ENCODE measurements around the gene PPP2R5C.
"Not testable (repeated sequence)": the region's sequence is repeated elsewhere in the genome, so short reads cannot be mapped to it uniquely, and the experiment has no call there.

The PPP2R5C gene

DNA sequence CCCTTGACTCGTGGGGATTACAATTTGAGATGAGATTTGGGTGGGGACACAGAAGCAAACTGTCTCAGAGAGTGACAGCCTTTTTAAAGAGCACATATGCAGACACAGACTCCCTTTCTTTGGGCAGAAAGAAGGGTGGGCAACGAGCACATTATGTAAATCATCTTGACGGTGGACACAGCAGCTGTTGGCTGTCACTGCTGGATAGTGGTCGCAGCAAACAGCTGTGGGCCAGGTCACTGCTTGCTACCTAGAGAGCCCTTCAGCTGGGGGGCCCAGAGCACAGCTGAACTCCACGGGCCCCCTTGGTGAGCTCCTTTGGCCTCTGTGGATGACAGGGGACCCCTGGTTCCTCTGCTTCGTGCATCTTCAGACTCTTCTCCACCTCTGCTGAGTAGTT, 23.1 kb downstream of the PPP2R5C start:
- Histone ChIP-seq H3K36me3 (ENCODE audit: insufficient read depth, low read length) (no peaks in the 10 kb centered on the region), H3K9me3 (ENCODE audit: low read length) (no peaks in the 10 kb centered on the region), H3K4me1 (ENCODE audit: insufficient read depth, low read length) (peaks cover 2% of the 10 kb centered on the region), H2AFZ (ENCODE audit: low read depth, low read length) (no peak overlapping the region), H3K27me3 (ENCODE audit: insufficient read depth, low read length) (peaks cover 7% of the 10 kb centered on the region), H3K4me3 (ENCODE audit: low read length) (no peak overlapping the region)

DNA sequence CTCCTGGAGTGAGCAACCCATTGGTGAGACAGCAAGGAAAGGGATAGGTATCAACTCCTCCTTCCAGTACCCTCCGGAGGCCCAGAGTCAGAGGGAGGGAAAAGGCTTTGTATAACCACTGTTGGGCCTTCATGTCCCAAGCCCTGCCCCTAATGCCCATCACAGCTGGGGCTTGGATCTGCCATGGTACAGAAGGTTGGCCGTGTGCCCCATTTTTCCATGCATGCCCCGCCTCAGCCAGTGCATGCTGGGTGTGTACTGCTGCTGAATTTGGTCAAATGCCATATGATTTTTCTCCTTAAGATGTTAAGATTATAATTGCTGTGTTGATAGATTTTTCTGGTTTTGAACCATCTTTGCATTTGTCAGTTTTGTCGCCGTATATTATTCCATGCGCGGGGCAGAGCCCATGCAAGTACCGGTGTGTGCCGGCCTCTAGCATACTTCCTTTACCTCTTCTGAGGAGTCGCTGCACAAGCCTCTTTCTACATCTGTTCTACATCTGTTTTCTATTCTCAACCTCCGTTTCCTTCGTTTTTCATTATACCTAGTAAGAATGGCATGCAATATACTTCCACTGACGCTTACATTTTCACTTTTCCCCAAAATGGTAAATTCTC, 26.6 kb downstream of the PPP2R5C start:
- no peaks in the 10 kb centered on the region for H3K4me1 ChIP-seq (ENCODE audit: insufficient read depth, low read length)
- no peak overlapping the region for H2AFZ ChIP-seq (ENCODE audit: low read depth, low read length)
- H3K27me3 ChIP-seq (ENCODE audit: insufficient read depth, low read length): no peaks in the 10 kb centered on the region
- H3K36me3 ChIP-seq (ENCODE audit: insufficient read depth, low read length): no peaks in the 10 kb centered on the region
- no peaks in the 10 kb centered on the region for H3K9me3 ChIP-seq (ENCODE audit: low read length)
- H3K4me3 ChIP-seq (ENCODE audit: low read length): no peak overlapping the region

DNA sequence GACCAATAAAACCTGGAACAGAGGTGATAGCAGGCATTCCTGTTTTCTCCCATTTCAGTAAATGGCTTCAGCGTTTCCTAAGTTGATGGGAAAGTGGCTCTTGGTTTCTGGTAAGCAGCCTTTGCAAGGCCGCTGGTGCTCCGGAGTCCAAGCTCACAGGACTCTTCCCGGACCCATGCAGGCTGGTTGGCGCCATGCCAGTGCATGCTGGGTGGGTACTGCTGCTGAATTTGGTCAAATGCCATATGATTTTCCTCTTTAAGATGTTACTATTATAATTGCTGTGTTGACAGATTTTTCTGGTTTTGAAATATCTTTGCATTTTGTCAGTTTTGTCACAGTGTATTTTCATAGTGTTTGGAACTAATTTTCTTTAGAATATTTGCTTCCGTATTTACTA, 27.7 kb downstream of the PPP2R5C start:
- Histone ChIP-seq H3K9me3 (ENCODE audit: low read length) (peaks cover 3% of the 10 kb centered on the region), H3K36me3 (ENCODE audit: insufficient read depth, low read length) (no peaks in the 10 kb centered on the region), H3K27me3 (ENCODE audit: insufficient read depth, low read length) (no peaks in the 10 kb centered on the region), H3K4me1 (ENCODE audit: insufficient read depth, low read length) (no peaks in the 10 kb centered on the region), H3K4me3 (ENCODE audit: low read length) (no peak overlapping the region), H2AFZ (ENCODE audit: low read depth, low read length) (no peak overlapping the region)

DNA sequence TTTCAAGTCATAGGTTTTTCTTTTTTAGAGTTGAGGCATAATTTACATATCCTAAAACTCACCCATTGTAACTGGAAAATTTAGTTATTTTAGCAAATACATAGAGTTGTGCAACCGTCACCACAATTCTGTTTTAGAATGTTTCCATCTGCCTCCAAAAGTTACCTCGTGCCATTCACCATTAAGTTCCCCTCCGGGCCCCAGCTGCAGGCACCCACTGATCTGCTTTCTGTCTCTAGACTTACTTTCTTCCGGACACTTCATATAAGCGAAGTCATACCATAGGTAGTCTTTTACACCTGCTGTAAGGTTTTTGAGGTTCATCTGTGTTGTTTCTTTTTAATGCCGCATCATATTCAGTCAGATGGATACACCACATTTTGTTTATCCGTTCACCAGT, 28.7 kb downstream of the PPP2R5C start:
- Histone ChIP-seq H2AFZ (ENCODE audit: low read depth, low read length) (no peak overlapping the region), H3K4me3 (ENCODE audit: low read length) (no peak overlapping the region), H3K36me3 (ENCODE audit: insufficient read depth, low read length) (no peaks in the 10 kb centered on the region), H3K27me3 (ENCODE audit: insufficient read depth, low read length) (no peaks in the 10 kb centered on the region), H3K9me3 (ENCODE audit: low read length) (peaks cover 3% of the 10 kb centered on the region), H3K4me1 (ENCODE audit: insufficient read depth, low read length) (no peaks in the 10 kb centered on the region)

DNA sequence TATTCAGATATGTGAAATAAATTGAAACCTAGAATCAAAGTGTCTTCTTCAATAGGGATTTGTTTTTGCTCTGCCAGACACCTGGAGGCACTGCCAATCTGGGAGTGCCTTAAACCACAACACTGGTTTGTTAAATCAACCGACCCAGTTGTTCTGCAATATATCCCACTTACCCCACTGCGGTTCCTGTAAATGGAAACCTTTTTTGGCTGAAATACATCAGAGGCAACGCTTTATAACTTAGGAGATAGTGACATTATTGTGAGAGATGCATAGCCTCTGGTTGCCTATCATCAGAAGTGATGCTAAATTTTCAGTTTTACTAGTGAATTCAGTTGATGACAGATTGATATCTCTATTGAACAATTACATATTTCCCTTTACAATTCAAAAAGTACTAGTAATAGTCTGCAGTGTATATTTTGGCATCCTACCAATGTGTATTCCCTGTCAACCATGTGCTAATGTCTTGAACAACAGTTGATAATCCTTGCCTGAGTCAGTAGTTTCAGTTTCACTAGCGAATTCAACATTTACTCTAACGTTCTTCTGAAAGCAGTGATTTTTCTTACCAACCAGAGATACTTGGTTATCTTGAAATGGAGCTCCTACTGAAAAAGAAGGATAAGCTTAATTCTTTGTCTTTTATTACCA, 30.5 kb downstream of the PPP2R5C start:
- no peak overlapping the region for H3K4me3 ChIP-seq (ENCODE audit: low read length)
- peaks cover 3% of the 10 kb centered on the region for H3K9me3 ChIP-seq (ENCODE audit: low read length)
- no peak overlapping the region for H2AFZ ChIP-seq (ENCODE audit: low read depth, low read length)
- H3K36me3 ChIP-seq (ENCODE audit: insufficient read depth, low read length): no peaks in the 10 kb centered on the region
- no peaks in the 10 kb centered on the region for H3K4me1 ChIP-seq (ENCODE audit: insufficient read depth, low read length)
- H3K27me3 ChIP-seq (ENCODE audit: insufficient read depth, low read length): no peaks in the 10 kb centered on the region

DNA sequence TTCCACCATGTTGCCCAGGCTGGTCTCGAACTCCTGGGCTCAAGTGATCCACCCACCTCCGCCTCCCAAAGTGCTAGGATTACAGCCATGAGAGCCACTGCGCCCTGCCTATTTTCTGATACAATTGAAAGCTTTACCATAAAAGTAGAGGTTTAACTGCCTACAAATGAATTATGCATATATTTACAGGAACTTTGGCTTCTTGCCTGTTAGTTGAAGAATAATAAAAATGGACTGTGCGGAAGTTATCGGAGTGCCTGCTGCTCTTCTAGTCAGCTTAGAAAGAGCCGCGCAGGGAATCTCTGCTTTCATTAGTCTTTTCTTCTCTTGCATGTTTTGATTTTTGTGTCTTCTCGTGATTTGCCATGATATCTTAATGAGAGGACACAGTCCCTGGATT, 34.5 kb downstream of the PPP2R5C start:
- Histone ChIP-seq H2AFZ (ENCODE audit: low read depth, low read length) (no peak overlapping the region), H3K36me3 (ENCODE audit: insufficient read depth, low read length) (no peaks in the 10 kb centered on the region), H3K4me1 (ENCODE audit: insufficient read depth, low read length) (no peaks in the 10 kb centered on the region), H3K4me3 (ENCODE audit: low read length) (no peak overlapping the region), H3K9me3 (ENCODE audit: low read length) (peaks cover 3% of the 10 kb centered on the region), H3K27me3 (ENCODE audit: insufficient read depth, low read length) (no peaks in the 10 kb centered on the region)

DNA sequence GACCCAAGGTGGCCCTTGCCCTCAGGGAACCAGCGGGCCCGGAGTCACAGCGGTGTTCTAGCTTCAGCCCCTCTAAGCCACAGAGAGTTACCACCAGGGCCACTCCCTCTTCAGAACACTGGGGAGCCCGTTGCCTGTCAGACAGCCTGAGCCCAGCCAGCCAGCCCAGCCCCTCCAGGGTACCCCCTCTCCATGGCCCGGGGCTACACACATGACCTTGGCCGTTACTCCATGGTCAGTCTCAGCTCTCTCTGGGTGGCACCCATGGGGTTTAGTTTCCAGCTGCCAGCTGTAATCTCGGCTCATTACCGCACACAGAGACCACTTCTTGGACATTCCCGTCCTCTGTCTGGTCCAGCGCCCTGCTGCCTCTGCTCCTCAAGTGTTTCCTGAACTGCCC, 35.0 kb downstream of the PPP2R5C start:
- H3K36me3 ChIP-seq (ENCODE audit: insufficient read depth, low read length): no peaks in the 10 kb centered on the region
- H3K4me3 ChIP-seq (ENCODE audit: low read length): no peak overlapping the region
- H3K4me1 ChIP-seq (ENCODE audit: insufficient read depth, low read length): no peaks in the 10 kb centered on the region
- H2AFZ ChIP-seq (ENCODE audit: low read depth, low read length): no peak overlapping the region
- no peaks in the 10 kb centered on the region for H3K27me3 ChIP-seq (ENCODE audit: insufficient read depth, low read length)
- H3K9me3 ChIP-seq (ENCODE audit: low read length): peaks cover 3% of the 10 kb centered on the region

DNA sequence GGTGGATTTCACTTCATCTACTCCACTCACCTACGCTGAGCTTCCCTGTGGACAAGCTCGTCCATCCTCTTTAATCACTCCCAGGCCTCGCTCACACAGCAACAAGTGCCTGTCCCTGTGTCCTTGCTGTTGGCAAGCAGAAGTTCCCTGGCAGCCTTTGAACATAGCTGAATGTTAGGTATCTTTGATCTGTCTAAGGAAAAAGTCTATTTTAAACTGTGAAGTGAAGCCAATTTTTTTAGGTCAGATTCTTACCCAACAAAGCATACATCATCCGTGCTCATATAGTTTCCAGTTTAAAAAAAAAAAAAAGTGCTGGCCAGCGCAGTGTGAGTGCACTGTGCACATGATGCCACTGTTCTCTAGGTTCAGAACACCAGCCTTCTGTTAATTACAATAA, 36.3 kb downstream of the PPP2R5C start:
- H3K27me3 ChIP-seq (ENCODE audit: insufficient read depth, low read length): no peaks in the 10 kb centered on the region

DNA sequence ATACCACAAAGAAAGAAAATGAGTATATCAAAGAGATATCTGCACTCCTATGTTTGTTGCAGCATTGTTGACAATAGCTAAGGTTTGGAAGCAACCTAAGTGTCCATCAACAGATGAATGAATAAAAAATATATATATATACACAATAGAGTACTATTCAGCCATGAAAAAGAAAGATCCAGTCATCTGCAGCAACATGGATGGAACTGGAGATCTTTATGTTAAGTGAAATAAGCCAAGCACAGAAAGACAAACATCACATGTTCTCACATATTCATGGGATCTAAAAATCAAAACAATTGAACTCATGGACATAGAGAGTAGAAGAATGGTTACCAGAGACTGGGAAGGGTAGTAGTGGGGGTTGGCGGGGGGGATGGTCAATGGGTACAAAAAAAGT, 42.9 kb downstream of the PPP2R5C start:
- not testable (repeated sequence) for H3K36me3 ChIP-seq (ENCODE audit: insufficient read depth, low read length); H3K9me3 ChIP-seq (ENCODE audit: low read length); H2AFZ ChIP-seq (ENCODE audit: low read depth, low read length); H3K4me3 ChIP-seq (ENCODE audit: low read length); H3K27me3 ChIP-seq (ENCODE audit: insufficient read depth, low read length)
- H3K4me1 ChIP-seq (ENCODE audit: insufficient read depth, low read length): peaks cover 19% of the 10 kb centered on the region

More for the DNA sequence above, 36.3 kb downstream of the PPP2R5C start:
- H3K4me3 ChIP-seq (ENCODE audit: low read length): no peak overlapping the region
- no peak overlapping the region for H2AFZ ChIP-seq (ENCODE audit: low read depth, low read length)
- H3K36me3 ChIP-seq (ENCODE audit: insufficient read depth, low read length): no peaks in the 10 kb centered on the region
- no peaks in the 10 kb centered on the region for H3K4me1 ChIP-seq (ENCODE audit: insufficient read depth, low read length)
- peaks cover 3% of the 10 kb centered on the region for H3K9me3 ChIP-seq (ENCODE audit: low read length)

DNA sequence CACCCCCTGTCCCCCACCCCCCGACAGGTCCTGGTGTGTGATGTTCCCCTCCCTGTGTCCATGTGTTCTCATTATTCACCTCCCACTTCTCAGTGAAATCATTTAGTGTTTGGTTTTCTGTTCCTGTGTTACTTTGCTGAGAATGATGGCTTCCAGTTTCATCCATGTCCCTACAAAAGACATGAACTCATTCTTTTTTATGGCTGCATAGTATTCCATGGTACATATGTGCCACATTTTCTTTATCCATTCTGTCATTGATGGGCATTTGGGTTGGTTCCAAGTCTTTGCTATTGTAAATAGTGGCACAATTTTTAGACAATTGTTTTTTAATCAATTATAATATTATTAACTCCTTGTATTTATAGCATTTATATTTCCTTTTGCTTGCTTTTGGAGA, 44.7 kb downstream of the PPP2R5C start:
- H3K27me3 ChIP-seq (ENCODE audit: insufficient read depth, low read length); H3K4me3 ChIP-seq (ENCODE audit: low read length); H3K36me3 ChIP-seq (ENCODE audit: insufficient read depth, low read length); H3K9me3 ChIP-seq (ENCODE audit: low read length); H2AFZ ChIP-seq (ENCODE audit: low read depth, low read length): not testable (repeated sequence)
- H3K4me1 ChIP-seq (ENCODE audit: insufficient read depth, low read length): peaks cover 24% of the 10 kb centered on the region

DNA sequence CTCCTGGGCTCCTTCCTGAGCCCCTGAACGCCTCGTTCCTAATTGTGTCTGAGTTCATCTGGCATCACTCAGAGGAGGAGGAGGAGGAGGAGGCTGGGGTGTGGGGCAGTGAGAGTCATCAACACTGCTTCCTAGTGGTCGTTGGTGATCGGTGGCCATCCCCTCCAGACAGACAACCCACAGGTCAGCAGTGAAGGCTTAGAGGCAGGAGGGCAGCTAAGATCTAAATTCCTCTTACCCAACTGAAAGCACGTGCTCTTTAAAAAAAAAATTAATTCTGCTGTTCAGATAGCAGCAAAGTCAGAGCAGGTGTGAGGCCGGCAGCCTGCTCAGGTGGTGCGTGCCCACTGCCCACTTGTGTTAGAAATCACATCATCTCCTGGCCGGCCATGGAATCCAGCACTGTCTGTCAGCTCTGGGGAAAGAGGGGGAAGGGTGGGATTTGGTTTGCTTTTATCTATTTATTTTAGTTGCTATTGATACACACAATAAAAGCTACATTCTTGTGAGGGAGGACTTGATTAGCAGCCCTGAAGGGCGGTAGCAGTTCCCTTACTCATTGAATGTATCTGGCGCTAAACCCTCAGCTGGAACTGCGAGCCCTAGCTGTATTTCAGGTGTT, 46.6 kb downstream of the PPP2R5C start:
- H3K36me3 ChIP-seq (ENCODE audit: insufficient read depth, low read length): peaks cover 3% of the 10 kb centered on the region
- no peaks in the 10 kb centered on the region for H3K9me3 ChIP-seq (ENCODE audit: low read length)
- H3K4me1 ChIP-seq (ENCODE audit: insufficient read depth, low read length): peaks cover 32% of the 10 kb centered on the region
- H3K4me3 ChIP-seq (ENCODE audit: low read length): peak overlapping the region; percentile 19
- no peaks in the 10 kb centered on the region for H3K27me3 ChIP-seq (ENCODE audit: insufficient read depth, low read length)
- no peak overlapping the region for H2AFZ ChIP-seq (ENCODE audit: low read depth, low read length)

DNA sequence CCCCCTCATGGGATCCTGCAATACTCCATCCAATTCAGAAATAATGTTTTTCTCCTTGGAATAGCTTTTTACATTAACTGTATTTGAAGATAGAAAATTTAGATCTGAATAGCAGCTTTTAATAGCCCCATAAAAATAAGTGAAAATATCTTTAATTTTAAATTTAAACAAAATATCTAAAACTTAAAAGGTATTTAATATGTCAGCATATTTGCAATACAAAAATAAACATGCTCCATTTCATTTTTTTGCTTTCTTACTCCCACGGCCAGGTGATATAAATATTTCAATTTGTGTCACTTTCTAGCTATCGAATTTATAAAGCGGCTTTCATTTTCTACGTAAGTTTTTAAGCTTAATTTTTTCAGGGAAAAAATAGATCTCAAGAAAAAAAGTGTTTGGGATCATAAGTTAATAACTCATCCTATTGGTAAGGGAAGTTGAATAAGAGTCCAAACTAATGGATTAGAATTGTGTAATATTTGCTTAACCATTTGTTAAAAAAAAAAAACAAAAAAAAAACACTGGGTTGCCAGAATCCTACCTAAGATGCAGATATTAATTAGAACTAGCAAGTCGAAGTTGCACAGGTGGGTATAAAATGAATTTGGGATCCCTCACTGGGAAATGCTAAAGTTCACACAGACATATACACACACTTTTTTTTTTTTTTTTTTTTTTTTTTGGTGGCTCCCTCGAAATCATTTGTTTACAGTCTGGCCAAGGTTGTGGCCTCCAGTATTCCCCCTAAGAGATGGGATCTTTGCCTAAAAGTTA, 47.6 kb downstream of the PPP2R5C start:
- Histone ChIP-seq H3K36me3 (ENCODE audit: insufficient read depth, low read length) (peaks cover 4% of the 10 kb centered on the region), H3K27me3 (ENCODE audit: insufficient read depth, low read length) (no peaks in the 10 kb centered on the region), H3K4me1 (ENCODE audit: insufficient read depth, low read length) (peaks cover 32% of the 10 kb centered on the region)

More for the DNA sequence above, 47.6 kb downstream of the PPP2R5C start:
- H3K4me3 ChIP-seq (ENCODE audit: low read length): peak overlapping the region; percentile 95
- H3K9me3 ChIP-seq (ENCODE audit: low read length): no peaks in the 10 kb centered on the region
- peak overlapping the region; percentile 81 for H2AFZ ChIP-seq (ENCODE audit: low read depth, low read length)
